ENCODE measurements around the gene SERPINB6. TPM values are rescaled to one million over a fixed set of nuclear protein-coding genes. Genes with fewer than 3 reads are reported as not detected.
"Not testable (repeated sequence)": the region's sequence is repeated elsewhere in the genome, so short reads cannot be mapped to it uniquely, and the experiment has no call there.

Gene SERPINB6
- total RNA-seq, 1 experiment from 2014 or later, result 60.9 TPM

DNA sequence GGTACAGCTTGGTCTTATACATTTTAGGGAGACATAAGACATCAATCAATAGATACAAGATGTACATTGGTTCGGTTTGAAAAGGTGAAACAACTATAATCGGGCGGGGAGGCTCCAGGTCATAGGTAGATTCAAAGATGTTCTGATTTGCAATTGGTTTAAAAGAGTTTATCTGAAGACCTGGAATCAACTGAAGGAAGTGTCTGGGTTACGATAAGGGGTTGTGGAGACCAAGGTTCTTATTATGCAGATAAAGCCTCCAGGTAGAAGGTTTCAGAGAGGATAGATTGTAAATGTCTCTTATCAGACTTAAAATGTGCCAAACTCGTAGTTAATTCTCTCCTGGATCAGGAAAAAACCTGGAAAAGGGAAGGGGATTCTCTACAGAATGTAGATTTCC, 5.9 kb upstream of the SERPINB6 start:
- Mint-ChIP-seq H3K27ac (ENCODE audit: unreplicated experiment) (no peak overlapping the region), H3K4me3 (ENCODE audit: low read depth, unreplicated experiment) (no peak overlapping the region), H3K4me1 (ENCODE audit: low read depth, unreplicated experiment) (peaks cover 31% of the 10 kb centered on the region), H3K9me3 (ENCODE audit: low read depth, unreplicated experiment) (no peaks in the 10 kb centered on the region), H3K36me3 (ENCODE audit: insufficient read depth, unreplicated experiment) (no peaks in the 10 kb centered on the region), H3K27me3 (ENCODE audit: unreplicated experiment) (no peaks in the 10 kb centered on the region)
- DNase-seq, result no peak
- TF ChIP-seq, protein P1, sequence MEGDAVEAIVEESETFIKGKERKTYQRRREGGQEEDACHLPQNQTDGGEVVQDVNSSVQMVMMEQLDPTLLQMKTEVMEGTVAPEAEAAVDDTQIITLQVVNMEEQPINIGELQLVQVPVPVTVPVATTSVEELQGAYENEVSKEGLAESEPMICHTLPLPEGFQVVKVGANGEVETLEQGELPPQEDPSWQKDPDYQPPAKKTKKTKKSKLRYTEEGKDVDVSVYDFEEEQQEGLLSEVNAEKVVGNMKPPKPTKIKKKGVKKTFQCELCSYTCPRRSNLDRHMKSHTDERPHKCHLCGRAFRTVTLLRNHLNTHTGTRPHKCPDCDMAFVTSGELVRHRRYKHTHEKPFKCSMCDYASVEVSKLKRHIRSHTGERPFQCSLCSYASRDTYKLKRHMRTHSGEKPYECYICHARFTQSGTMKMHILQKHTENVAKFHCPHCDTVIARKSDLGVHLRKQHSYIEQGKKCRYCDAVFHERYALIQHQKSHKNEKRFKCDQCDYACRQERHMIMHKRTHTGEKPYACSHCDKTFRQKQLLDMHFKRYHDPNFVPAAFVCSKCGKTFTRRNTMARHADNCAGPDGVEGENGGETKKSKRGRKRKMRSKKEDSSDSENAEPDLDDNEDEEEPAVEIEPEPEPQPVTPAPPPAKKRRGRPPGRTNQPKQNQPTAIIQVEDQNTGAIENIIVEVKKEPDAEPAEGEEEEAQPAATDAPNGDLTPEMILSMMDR (IDR thresholded peaks at IDR 0.05; ENCODE audit: unreplicated experiment), result no peak
- intact Hi-C loops (cut with micrococcal nuclease; ENCODE audit: unreplicated experiment), result no loop called here
- CTCF ChIA-PET, result interaction anchor here (1.5 kb wide), 1 partner anchor 9 kb away, joined by 4 read pairs; no protein-coding TSS in a partner anchor
- BruUV-seq (replicated peaks), result no TSS peak

DNA sequence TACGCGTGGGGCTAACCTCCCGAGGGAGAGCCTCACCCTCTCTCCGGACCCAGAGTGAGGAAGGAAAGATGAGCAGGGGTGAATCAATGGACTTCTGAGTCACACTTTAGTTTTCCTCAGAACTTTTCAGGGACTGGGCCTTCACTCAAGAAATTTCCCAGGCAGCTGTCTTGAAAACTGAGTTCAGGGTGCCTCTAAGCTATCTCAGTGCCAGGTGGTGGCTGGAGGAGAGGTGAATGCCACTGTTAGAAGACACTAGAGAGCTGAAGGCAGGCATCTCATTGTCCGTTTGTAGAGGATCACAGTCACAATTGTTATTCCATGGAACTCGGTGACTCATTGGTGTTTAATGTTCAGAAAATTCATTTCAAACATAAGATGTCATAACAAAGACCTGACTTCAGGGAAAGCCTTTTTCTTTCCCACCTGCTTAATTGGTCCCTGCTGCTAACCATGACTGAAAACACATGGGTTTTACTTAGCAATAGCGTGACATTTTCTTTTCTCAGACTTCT, 5.3 kb upstream of the SERPINB6 start:
- BruUV-seq (replicated peaks), result no TSS peak
- no peaks in the 10 kb centered on the region for H3K27me3 Mint-ChIP-seq (ENCODE audit: unreplicated experiment)
- CTCF ChIA-PET, result interaction anchor here (1.5 kb wide), 1 partner anchor 10 kb away, joined by 4 read pairs; no protein-coding TSS in a partner anchor
- no peak for DNase-seq
- H3K27ac Mint-ChIP-seq (ENCODE audit: unreplicated experiment), result no peak overlapping the region
- intact Hi-C loops (cut with micrococcal nuclease; ENCODE audit: unreplicated experiment), result no loop called here
- no peaks in the 10 kb centered on the region for H3K9me3 Mint-ChIP-seq (ENCODE audit: low read depth, unreplicated experiment)
- TF ChIP-seq, protein P1 (IDR thresholded peaks at IDR 0.05; ENCODE audit: unreplicated experiment), result no peak
- peaks cover 25% of the 10 kb centered on the region for H3K4me1 Mint-ChIP-seq (ENCODE audit: low read depth, unreplicated experiment)
- peaks cover 5% of the 10 kb centered on the region for H3K36me3 Mint-ChIP-seq (ENCODE audit: insufficient read depth, unreplicated experiment)
- no peak overlapping the region for H3K4me3 Mint-ChIP-seq (ENCODE audit: low read depth, unreplicated experiment)

DNA sequence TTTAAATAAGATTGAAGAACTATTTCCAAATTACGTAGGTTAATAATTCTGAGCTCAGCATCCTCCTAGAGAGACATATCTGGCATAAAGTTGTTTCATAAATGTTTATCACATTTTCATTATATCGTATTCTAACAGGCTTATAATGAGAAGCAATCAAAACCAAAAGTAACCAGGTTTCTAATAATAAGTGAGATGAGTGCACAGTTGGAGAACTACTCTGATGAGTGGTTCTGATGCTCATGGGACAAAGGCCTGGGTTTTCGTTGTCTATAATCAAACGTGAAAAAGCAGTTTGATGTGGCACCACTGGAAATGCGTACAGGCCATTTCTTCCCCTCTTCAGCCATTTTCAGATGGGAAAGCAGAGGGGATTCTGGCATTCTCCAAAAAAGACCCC, 4.7 kb upstream of the SERPINB6 start:
- intact Hi-C loops (cut with micrococcal nuclease; ENCODE audit: unreplicated experiment), result no loop called here
- CTCF ChIA-PET, result interaction anchor here (1.5 kb wide), 1 partner anchor 10 kb away, joined by 4 read pairs; no protein-coding TSS in a partner anchor
- Mint-ChIP-seq H3K27me3 (ENCODE audit: unreplicated experiment) (no peaks in the 10 kb centered on the region), H3K9me3 (ENCODE audit: low read depth, unreplicated experiment) (no peaks in the 10 kb centered on the region), H3K36me3 (ENCODE audit: insufficient read depth, unreplicated experiment) (peaks cover 8% of the 10 kb centered on the region), H3K4me1 (ENCODE audit: low read depth, unreplicated experiment) (peaks cover 22% of the 10 kb centered on the region), H3K4me3 (ENCODE audit: low read depth, unreplicated experiment) (no peak overlapping the region), H3K27ac (ENCODE audit: unreplicated experiment) (no peak overlapping the region)
- BruUV-seq (replicated peaks), result no TSS peak
- TF ChIP-seq, protein P1 (IDR thresholded peaks at IDR 0.05; ENCODE audit: unreplicated experiment), result no peak
- no peak for DNase-seq

DNA sequence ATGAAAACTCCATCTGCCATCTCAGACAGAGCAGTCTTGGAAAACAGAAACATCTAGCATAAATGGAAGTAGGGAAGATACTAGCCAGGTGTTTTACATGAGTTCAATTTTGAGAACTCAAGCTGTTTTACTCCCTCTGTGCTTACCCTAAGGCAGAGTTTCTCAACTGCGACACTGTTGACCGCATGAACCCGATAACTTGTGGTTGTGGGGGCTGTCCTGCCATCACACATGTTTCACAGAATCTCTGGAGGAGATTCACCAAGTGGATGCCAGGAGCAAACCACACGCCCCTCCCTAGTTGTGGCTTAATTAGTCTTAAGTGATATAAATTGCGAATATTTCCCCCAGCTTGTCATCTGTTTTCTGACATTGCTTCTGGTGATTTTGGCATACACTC, 2.3 kb upstream of the SERPINB6 start:
- Mint-ChIP-seq H3K4me1 (ENCODE audit: low read depth, unreplicated experiment) (peaks cover 11% of the 10 kb centered on the region), H3K27me3 (ENCODE audit: unreplicated experiment) (no peaks in the 10 kb centered on the region), H3K27ac (ENCODE audit: unreplicated experiment) (no peak overlapping the region), H3K36me3 (ENCODE audit: insufficient read depth, unreplicated experiment) (peaks cover 17% of the 10 kb centered on the region), H3K4me3 (ENCODE audit: low read depth, unreplicated experiment) (no peak overlapping the region), H3K9me3 (ENCODE audit: low read depth, unreplicated experiment) (no peaks in the 10 kb centered on the region)
- CTCF ChIA-PET, result no interaction called here
- intact Hi-C loops (cut with micrococcal nuclease; ENCODE audit: unreplicated experiment), result no loop called here
- TF ChIP-seq, protein P1 (IDR thresholded peaks at IDR 0.05; ENCODE audit: unreplicated experiment), result no peak
- no peak for DNase-seq
- BruUV-seq (replicated peaks), result no TSS peak

DNA sequence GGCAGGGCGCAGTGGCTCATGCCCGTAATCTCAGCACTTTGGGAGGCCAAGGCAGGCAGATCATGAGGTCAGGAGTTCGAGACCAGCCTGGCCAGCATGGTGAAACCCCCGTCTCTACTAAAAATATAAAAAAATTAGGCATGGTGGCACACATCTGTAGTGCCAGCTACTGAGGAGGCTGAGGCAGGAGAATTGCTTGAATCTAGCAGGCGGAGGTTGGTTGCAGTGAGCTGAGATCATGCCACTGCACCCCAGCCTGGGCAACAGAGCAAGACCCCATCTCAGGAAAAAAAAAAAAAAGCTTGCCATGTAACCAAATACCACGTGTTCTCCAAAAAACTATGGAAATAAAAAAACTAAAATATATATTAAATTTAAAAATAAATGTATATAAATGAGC, 1.8 kb upstream of the SERPINB6 start:
- Mint-ChIP-seq H3K36me3 (ENCODE audit: insufficient read depth, unreplicated experiment) (peaks cover 17% of the 10 kb centered on the region), H3K4me1 (ENCODE audit: low read depth, unreplicated experiment) (peaks cover 16% of the 10 kb centered on the region)
- H3K27me3 Mint-ChIP-seq (ENCODE audit: unreplicated experiment); BruUV-seq (replicated peaks); H3K9me3 Mint-ChIP-seq (ENCODE audit: low read depth, unreplicated experiment); DNase-seq; H3K4me3 Mint-ChIP-seq (ENCODE audit: low read depth, unreplicated experiment); intact Hi-C loops (cut with micrococcal nuclease; ENCODE audit: unreplicated experiment); H3K27ac Mint-ChIP-seq (ENCODE audit: unreplicated experiment); CTCF ChIA-PET: not testable (repeated sequence)

DNA sequence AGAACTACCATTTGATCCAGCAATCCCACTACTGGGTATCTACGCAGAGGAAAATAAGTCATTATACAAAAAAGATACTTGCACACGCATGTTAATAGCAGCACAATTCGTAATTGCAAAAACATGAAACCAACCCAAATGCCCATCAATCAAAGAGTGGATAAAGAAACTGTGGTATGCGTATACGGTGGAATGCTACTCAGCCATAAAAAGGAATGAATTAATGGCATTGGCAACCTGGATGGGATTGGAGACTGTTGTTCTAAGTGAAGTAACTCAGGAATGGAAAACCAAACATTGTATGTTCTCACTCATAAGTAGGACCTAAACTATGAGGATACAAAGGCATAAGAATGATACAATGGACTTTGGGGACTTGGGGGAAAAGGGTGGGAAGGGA, 1.3 kb upstream of the SERPINB6 start:
- H3K9me3 Mint-ChIP-seq (ENCODE audit: low read depth, unreplicated experiment); H3K27ac Mint-ChIP-seq (ENCODE audit: unreplicated experiment); intact Hi-C loops (cut with micrococcal nuclease; ENCODE audit: unreplicated experiment); BruUV-seq (replicated peaks); H3K4me3 Mint-ChIP-seq (ENCODE audit: low read depth, unreplicated experiment); DNase-seq; H3K27me3 Mint-ChIP-seq (ENCODE audit: unreplicated experiment): not testable (repeated sequence)
- peaks cover 17% of the 10 kb centered on the region for H3K36me3 Mint-ChIP-seq (ENCODE audit: insufficient read depth, unreplicated experiment)
- H3K4me1 Mint-ChIP-seq (ENCODE audit: low read depth, unreplicated experiment), result peaks cover 16% of the 10 kb centered on the region
- CTCF ChIA-PET, result interaction anchor here (0.6 kb wide), 1 partner anchor 149 kb away, joined by 3 read pairs; no protein-coding TSS in a partner anchor

DNA sequence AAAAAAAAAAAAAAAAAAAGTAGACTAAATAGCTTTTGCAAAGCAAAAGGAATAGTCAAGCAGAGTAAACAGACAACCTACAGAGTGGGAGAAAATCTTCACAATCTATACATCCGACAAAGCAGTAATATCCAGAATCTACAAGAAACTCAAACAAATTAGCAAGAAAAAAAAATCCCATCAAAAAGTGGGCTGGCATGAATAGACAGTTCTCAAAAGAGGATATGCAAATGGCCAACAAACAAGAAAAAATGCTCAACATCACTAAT, 786 bp upstream of the SERPINB6 start:
- peaks cover 15% of the 10 kb centered on the region for H3K4me1 Mint-ChIP-seq (ENCODE audit: low read depth, unreplicated experiment)

More for the DNA sequence above, 786 bp upstream of the SERPINB6 start:
- H3K9me3 Mint-ChIP-seq (ENCODE audit: low read depth, unreplicated experiment); DNase-seq; H3K27me3 Mint-ChIP-seq (ENCODE audit: unreplicated experiment); intact Hi-C loops (cut with micrococcal nuclease; ENCODE audit: unreplicated experiment); BruUV-seq (replicated peaks): not testable (repeated sequence)
- Mint-ChIP-seq H3K27ac (ENCODE audit: unreplicated experiment) (peak overlapping the region; percentile 80), H3K4me3 (ENCODE audit: low read depth, unreplicated experiment) (peak overlapping the region; percentile 69), H3K36me3 (ENCODE audit: insufficient read depth, unreplicated experiment) (peaks cover 17% of the 10 kb centered on the region)
- CTCF ChIA-PET, result interaction anchor here (0.6 kb wide), 1 partner anchor 149 kb away, joined by 3 read pairs; no protein-coding TSS in a partner anchor
